HCT116 (cell line): Measurements from ENCODE around the gene PIGC. TPM values are rescaled to one million over a fixed set of nuclear protein-coding genes. Genes with fewer than 3 reads are reported as not detected.

Experiments
- ATAC-seq: fragments of 200-7000 bp; cut with Tn5 transposase; 2 replicates; pipeline ENCODE4 v1.9.1; 2020; ENCODE audit warnings: mild to moderate bottlenecking, moderate library complexity
- BruUV-seq: library from RNA; stranded (reverse); fragments of 400-500 nt; replicated peaks from 2 replicates; lab custom pipeline; 2021; lab: Mats Ljungman, UMichigan
- CTCF ChIA-PET: fragments of 300-600 bp; sonication (Branson Sonifier 250); formaldehyde crosslinking; loops from one replicate; lab custom pipeline; 2021; ENCODE audit warnings: antibody characterized with exemption; lab: Charles Lee
- POLR2A ChIA-PET: fragments of 300-600, 350-600 bp; sonication (Branson Sonifier 250); formaldehyde crosslinking; loops from one replicate; lab custom pipeline; 2021; ENCODE audit warnings: antibody characterized with exemption; lab: Charles Lee
- RAD21 ChIA-PET, 2 experiments: fragments of 300-600 bp; sonication (Branson Sonifier 250); formaldehyde crosslinking; loops; one replicate each; lab custom pipeline; 2023; ENCODE audit warnings: low total read pairs in 2 of 2; ENCODE audit not compliant: uncharacterized antibody in 2 of 2, unreplicated experiment in 2 of 2, low non-redundant PET in 1 of 2; lab: Charles Lee
- DNase-seq: peaks from one replicate; pipeline ENCODE4 v3.0.0-alpha.2; 2010; ENCODE audit warnings: low read depth, low spot score
- H2AFZ ChIP-seq: fragments of 200-600 bp; shearing (Covaris generic), sonication (generic); 2 replicates; pipeline ENCODE4 v1.6.1; 2017; ENCODE audit warnings: low read depth, mixed run types, mixed read lengths, antibody characterized with exemption, low read length; ENCODE audit not compliant: poor library complexity, severe bottlenecking
- H3K27ac ChIP-seq: 2 replicates; pipeline ENCODE4 v1.5.1; 2012; ENCODE audit warnings: low read depth, low read length
- H3K27me3 ChIP-seq: fragments of 200-600 bp; sonication (generic); 2 replicates; pipeline ENCODE4 v1.6.1; 2016; ENCODE audit warnings: mixed run types, low read length, mixed read lengths; ENCODE audit not compliant: insufficient read depth
- H3K36me3 ChIP-seq, 2 experiments: fragments of 200-500 bp in 1 of 2; fragments of 200-600 bp in 1 of 2; sonication (Bioruptor generic) in 1 of 2; sonication (generic) in 1 of 2; 2 replicates each; pipeline versions ENCODE4 v1.5.1 to v1.6.1; 2014 to 2016; ENCODE audit warnings: low read length in 2 of 2, inconsistent platforms in 1 of 2, mixed read lengths in 1 of 2, mixed run types in 1 of 2; ENCODE audit not compliant: insufficient read depth in 2 of 2, control insufficient read depth in 1 of 2
- H3K4me1 ChIP-seq, 2 experiments: fragments of 200-600 bp in 1 of 2; sonication (generic) in 1 of 2; 2 replicates each; pipeline versions ENCODE4 v1.5.1 to v1.6.1; 2012 to 2017; ENCODE audit warnings: low read length in 2 of 2, inconsistent platforms in 1 of 2, mild to moderate bottlenecking in 1 of 2, mixed read lengths in 1 of 2, mixed run types in 1 of 2, moderate library complexity in 1 of 2; ENCODE audit not compliant: insufficient read depth in 2 of 2, control insufficient read depth in 1 of 2
- H3K4me2 ChIP-seq: fragments of 200-600 bp; sonication (generic); 2 replicates; pipeline ENCODE4 v1.6.1; 2017; ENCODE audit warnings: mixed run types, low read length, mixed read lengths
- H3K4me3 ChIP-seq, 2 experiments: fragments of 200-600 bp in 1 of 2; sonication (generic) in 1 of 2; replicated peaks in 1 of 2; 2 replicates each; pipeline ENCODE4 v1.5.1; 2011 to 2016; ENCODE audit warnings: low read length in 2 of 2, control low read depth in 1 of 2, low read depth in 1 of 2, mild to moderate bottlenecking in 1 of 2, mixed read lengths in 1 of 2, mixed run types in 1 of 2
- H3K79me2 ChIP-seq: fragments of 200-600 bp; sonication (generic); 2 replicates; pipeline ENCODE4 v1.6.1; 2017; ENCODE audit warnings: mild to moderate bottlenecking, mixed run types, low read length, moderate library complexity, mixed read lengths; ENCODE audit not compliant: insufficient read depth
- H3K9ac ChIP-seq: fragments of 200-600 bp; sonication (generic); 2 replicates; pipeline ENCODE4 v1.6.1; 2016; ENCODE audit warnings: low read length, mixed read lengths
- H3K9me2 ChIP-seq: fragments of 200-600 bp; sonication (generic), shearing (Covaris generic); 2 replicates; pipeline ENCODE4 v1.6.1; 2017; ENCODE audit warnings: mixed run types, mild to moderate bottlenecking, moderate library complexity; ENCODE audit not compliant: insufficient read depth
- H3K9me3 ChIP-seq, 2 experiments: fragments of 200-500 bp in 1 of 2; fragments of 200-600 bp in 1 of 2; sonication (Bioruptor generic) in 1 of 2; sonication (generic) in 1 of 2; 2 replicates each; pipeline ENCODE4 v1.6.1; 2014 to 2017; ENCODE audit warnings: low read length in 2 of 2, mixed read lengths in 2 of 2, inconsistent platforms in 1 of 2, low read depth in 1 of 2, mild to moderate bottlenecking in 1 of 2, mixed run types in 1 of 2, moderate library complexity in 1 of 2; ENCODE audit not compliant: control insufficient read depth in 1 of 2, insufficient read depth in 1 of 2
- H4K20me1 ChIP-seq: fragments of 200-600 bp; sonication (generic), shearing (Covaris generic); 2 replicates; pipeline ENCODE4 v1.6.1; 2017; ENCODE audit warnings: mixed run types, mild to moderate bottlenecking, moderate library complexity; ENCODE audit not compliant: insufficient read depth
- CEBPB ChIP-seq: IDR thresholded peaks from 2 replicates; pipeline ENCODE4 v1.6.1; 2012; ENCODE audit warnings: low read depth
- ELF1 ChIP-seq: IDR thresholded peaks from 2 replicates; pipeline ENCODE4 v1.6.1; 2012; ENCODE audit warnings: low read depth, borderline replicate concordance
- JUND ChIP-seq: IDR thresholded peaks from 2 replicates; pipeline ENCODE4 v1.6.1; 2012
- POLR2AphosphoS5 ChIP-seq: IDR thresholded peaks from 2 replicates; pipeline ENCODE4 v1.6.1; 2011; ENCODE audit warnings: mild to moderate bottlenecking, low read depth, low read length, moderate library complexity
- RAD21 ChIP-seq: IDR thresholded peaks from 2 replicates; pipeline ENCODE4 v1.6.1; 2012; ENCODE audit warnings: low read depth, mild to moderate bottlenecking
- SIN3A ChIP-seq: IDR thresholded peaks from 2 replicates; pipeline ENCODE4 v1.6.1; 2012; ENCODE audit warnings: low read depth
- SRF ChIP-seq: IDR thresholded peaks from 2 replicates; pipeline ENCODE4 v1.6.1; 2012; ENCODE audit warnings: low read depth
- ZBTB33 ChIP-seq: IDR thresholded peaks from 2 replicates; pipeline ENCODE4 v1.6.1; 2011; ENCODE audit warnings: mild to moderate bottlenecking, low read length, moderate library complexity; ENCODE audit not compliant: insufficient replicate concordance; ENCODE audit errors: extremely low read depth
- intact Hi-C: fragments of 100-400 bp; cut with micrococcal nuclease; formaldehyde crosslinking; loops from 2 replicates; pipeline ENCODE4 v1.10.0; 2022
- total RNA-seq: library from RNA; stranded (reverse); gene quantifications from one replicate; pipeline ENCODE4 v1.2.1, GENCODE V29; 2021; ENCODE audit not compliant: unreplicated experiment

Gene PIGC
- total RNA-seq, 1 experiment from 2014 or later, result 11.9 TPM

GRCh38 chr1:172398193-172398592, 45.7 kb downstream of the PIGC start:
- Histone ChIP-seq H3K9me3 (no peaks in the 10 kb centered on the region), H3K9me2 (no peaks in the 10 kb centered on the region), H4K20me1 (no peaks in the 10 kb centered on the region), H3K4me2 (no peak overlapping the region), H2AFZ (no peak overlapping the region), H3K9ac (no peak overlapping the region), H3K79me2 (no peaks in the 10 kb centered on the region), H3K4me3 (no peak overlapping the region), H3K27me3 (peaks cover 5% of the 10 kb centered on the region; the same call in 1 of the 2 replicates), H3K27ac (no peak overlapping the region), H3K4me1 (peaks cover 5 to 9% of the 10 kb centered on the region in 2 experiments; a peak in 3 of 4 replicates), H3K36me3 (no peaks in the 10 kb centered on the region)
- POLR2A ChIA-PET, result no interaction called here
- CTCF ChIA-PET, result interaction anchor here (1.3 kb wide), 1 partner anchor 55 kb away, joined by 3 read pairs; no protein-coding TSS in a partner anchor
- RAD21 ChIA-PET, result no interaction called here
- TF ChIP-seq SIN3A, result no peak
- TF ChIP-seq SRF, result no peak
- ATAC-seq (no peak), DNase-seq (no peak)
- intact Hi-C loops, result no loop called here
- BruUV-seq, result no TSS peak

- H3K4me1 ChIP-seq, result peaks cover 5 to 9% of the 10 kb centered on the region in 2 experiments; a peak in 3 of 4 replicates
- TF ChIP-seq ELF1 (no peak), ZBTB33 (no peak), JUND (no peak), POLR2AphosphoS5 (no peak), CEBPB (no peak), RAD21 (no peak)
- TF ChIP-seq, all 23 proteins: peak for 0
- no peak overlapping the region for H3K4me2 ChIP-seq
- intact Hi-C loops, result no loop called here
- H3K36me3 ChIP-seq, result no peaks in the 10 kb centered on the region
- no peaks in the 10 kb centered on the region for H4K20me1 ChIP-seq
- DNase-seq (no peak), ATAC-seq (no peak)
- ChIA-PET CTCF (no interaction called here), RAD21 (no interaction called here), POLR2A (no interaction called here)
- peaks cover 5% of the 10 kb centered on the region; the same call in 1 of the 2 replicates for H3K27me3 ChIP-seq
- H3K27ac ChIP-seq, result no peak overlapping the region
- no TSS peak for BruUV-seq
- no peak overlapping the region for H2AFZ ChIP-seq
- no peaks in the 10 kb centered on the region for H3K79me2 ChIP-seq
- no peak overlapping the region for H3K4me3 ChIP-seq
- H3K9ac ChIP-seq, result no peak overlapping the region
- no peaks in the 10 kb centered on the region for H3K9me2 ChIP-seq
- H3K9me3 ChIP-seq, result no peaks in the 10 kb centered on the region
Measured at GRCh38 chr1:172397633-172398032, 46.2 kb downstream of the PIGC start.
